GM12878 (cell line): ENCODE data around the gene PDZRN3. TPM values are rescaled to one million over a fixed set of nuclear protein-coding genes. Genes with fewer than 3 reads are reported as not detected.

ENCODE experiments used
- ATAC-seq: fragments of 200-7000 bp; cut with Tn5 transposase; 3 replicates; pipeline ENCODE4 v1.9.1; 2020; ENCODE audit warnings: mild to moderate bottlenecking, moderate library complexity
- BruUV-seq: library from RNA; stranded (reverse); fragments of 400-500 nt; replicated peaks from 2 replicates; lab custom pipeline; 2021; lab: Mats Ljungman, UMichigan
- CTCF ChIA-PET: fragments of 300-600 bp; sonication (Branson Sonifier 250); formaldehyde crosslinking; extraction: SDS; loops from one replicate; lab custom pipeline; 2021; ENCODE audit warnings: inconsistent platforms; lab: Yijun Ruan, JAX
- POLR2A ChIA-PET: fragments of 350-600 bp; formaldehyde crosslinking; extraction: SDS; loops from one replicate; lab custom pipeline; 2021; ENCODE audit warnings: inconsistent platforms; lab: Charles Lee
- RAD21 ChIA-PET: fragments of 300-600 bp; sonication (Branson Sonifier 250); formaldehyde crosslinking; loops from one replicate; lab custom pipeline; 2023; ENCODE audit warnings: antibody characterized with exemption; ENCODE audit not compliant: unreplicated experiment; lab: Charles Lee
- SMC1A ChIA-PET: fragments of 300-600 bp; sonication (Branson Sonifier 250); formaldehyde crosslinking; loops from one replicate; lab custom pipeline; 2023; ENCODE audit not compliant: unreplicated experiment, uncharacterized antibody; lab: Charles Lee
- DNase-seq: peaks from one replicate; pipeline ENCODE4 v3.0.0-alpha.2; 2011; ENCODE audit warnings: low read depth, low spot score
- FAIRE-seq: peaks from 3 replicates; lab custom pipeline; 2011; peaks lifted over from hg19 to GRCh38; lab: Jason Lieb, UNC
- H2AFZ ChIP-seq: 2 replicates; pipeline ENCODE4 v1.6.0; 2011; ENCODE audit warnings: low read depth, low read length, control low read depth; ENCODE audit not compliant: control insufficient read depth
- H3K27ac ChIP-seq: 2 replicates; pipeline ENCODE4 v1.5.1; 2011; ENCODE audit warnings: control low read depth; ENCODE audit not compliant: control insufficient read depth, insufficient read depth
- H3K27me3 ChIP-seq, 2 experiments: replicated peaks in 1 of 2; 2 replicates each; pipeline versions ENCODE4 v1.6.0 to v1.6.1; 2011; ENCODE audit warnings: low read length in 1 of 2; ENCODE audit not compliant: control insufficient read depth in 2 of 2, insufficient read depth in 2 of 2
- H3K36me3 ChIP-seq, 2 experiments: 2 replicates each; pipeline ENCODE4 v1.5.1; 2011; ENCODE audit warnings: low read length in 1 of 2; ENCODE audit not compliant: control insufficient read depth in 2 of 2, insufficient read depth in 2 of 2
- H3K4me1 ChIP-seq: 2 replicates; pipeline ENCODE4 v1.6.1; 2011; ENCODE audit warnings: mild to moderate bottlenecking, low read length, moderate library complexity, mixed read lengths; ENCODE audit not compliant: control insufficient read depth, insufficient read depth
- H3K4me2 ChIP-seq: 2 replicates; pipeline ENCODE4 v1.6.0; 2011; ENCODE audit warnings: control low read depth; ENCODE audit not compliant: control insufficient read depth, insufficient read depth
- H3K4me3 ChIP-seq: fragments of 200-600 bp; sonication (generic); 2 replicates; pipeline ENCODE4 v1.5.1; 2016
- H3K79me2 ChIP-seq: 2 replicates; pipeline ENCODE4 v1.6.0; 2011; ENCODE audit warnings: low read length; ENCODE audit not compliant: control insufficient read depth, insufficient read depth
- H3K9ac ChIP-seq: 2 replicates; pipeline ENCODE4 v1.8.0; 2011; ENCODE audit warnings: low read length, control low read depth, mixed read lengths; ENCODE audit not compliant: control insufficient read depth, insufficient read depth
- H3K9me3 ChIP-seq: replicated peaks from 3 replicates; pipeline ENCODE4 v1.5.1; 2011; ENCODE audit warnings: mild to moderate bottlenecking, low read length; ENCODE audit not compliant: control insufficient read depth, insufficient read depth
- H4K20me1 ChIP-seq: 2 replicates; pipeline ENCODE4 v1.6.0; 2011; ENCODE audit not compliant: control insufficient read depth, insufficient read depth
- ASH2L ChIP-seq: fragments of 300-600, 200-600 bp; sonication (generic); IDR thresholded peaks from 2 replicates; pipeline ENCODE4 v1.6.1; 2017; ENCODE audit warnings: low read depth, mild to moderate bottlenecking, borderline replicate concordance
- BACH1 ChIP-seq: fragments of 450-650 bp; IDR thresholded peaks from 2 replicates; pipeline ENCODE4 v1.6.1; 2017; ENCODE audit warnings: mild to moderate bottlenecking, borderline replicate concordance
- CEBPB ChIP-seq, 2 experiments: fragments of 150-350 bp in 1 of 2; IDR thresholded peaks; 2 replicates each; pipeline ENCODE4 v1.6.1; 2012 to 2014; ENCODE audit warnings: low read depth in 2 of 2, low read length in 2 of 2, borderline replicate concordance in 1 of 2, inconsistent platforms in 1 of 2
- MTA2 ChIP-seq: fragments of 450-650 bp; IDR thresholded peaks from 2 replicates; pipeline ENCODE4 v1.6.1; 2016; ENCODE audit warnings: low read depth, mild to moderate bottlenecking, moderate library complexity
- MXI1 ChIP-seq: fragments of 150-350 bp; IDR thresholded peaks from 2 replicates; pipeline ENCODE4 v1.6.1; 2011; ENCODE audit warnings: low read depth, mild to moderate bottlenecking, inconsistent platforms, low read length, improper control_type of control experiment
- NFIC ChIP-seq: IDR thresholded peaks from 2 replicates; pipeline ENCODE4 v1.6.1; 2012; ENCODE audit warnings: low read depth, mild to moderate bottlenecking, inconsistent platforms, low read length, moderate library complexity
- NRF1 ChIP-seq: conservative IDR thresholded peaks from 2 replicates; pipeline ENCODE4 v1.6.1; 2011; ENCODE audit warnings: mild to moderate bottlenecking, low read depth, low read length, improper control_type of control experiment
- PAX5 ChIP-seq: IDR thresholded peaks from 2 replicates; pipeline ENCODE4 v1.6.1; 2011; ENCODE audit warnings: low read depth, low read length, borderline replicate concordance
- RB1 ChIP-seq: fragments of 450-650 bp; formaldehyde crosslinking; IDR thresholded peaks from 2 replicates; pipeline ENCODE4 v1.6.1; 2017; ENCODE audit warnings: mild to moderate bottlenecking, borderline replicate concordance
- WGBS: methylation state at CpG from one replicate; pipeline ENCODE4 v1.1.6; 2016; ENCODE audit warnings: low lambda C conversion rate; ENCODE audit not compliant: insufficient replicate concordance, insufficient coverage; ENCODE audit errors: missing lambda C conversion rate; 5-methylcytosine and 5-hydroxymethylcytosine counted together
- in situ Hi-C: fragments of 300-500 bp; cut with MboI; formaldehyde crosslinking; loops from 9 replicates; pipeline ENCODE4 v1.14.3; 2018; ENCODE audit warnings: mixed read lengths
- intact Hi-C: fragments of 100-400 bp; cut with micrococcal nuclease; formaldehyde crosslinking; loops from one replicate; pipeline ENCODE4 v1.14.2; 2022; ENCODE audit not compliant: unreplicated experiment
- polyA plus RNA-seq, 11 experiments: library from polyadenylated mRNA; depleted of rRNA in 4 of 11; unstranded in 6 of 11; stranded (reverse) in 5 of 11; fragments of >200 nt; fragmentation: Nextera tagmentation in 4 of 11; fragmentation: Illumina TruSeq in 1 of 11; extraction: Ambion mirVana in 4 of 11; extraction: Trizol in 1 of 11; gene quantifications; 1 replicate in 1 of 11; 2 replicates in 10 of 11; pipeline versions ENCODE4 v1.2.1 to v1.2.3, GENCODE V29; 2011 to 2016; ENCODE audit warnings: inconsistent platforms in 2 of 11, missing spikeins in 2 of 11, low read depth in 1 of 11
- total RNA-seq, 4 experiments: library from RNA; depleted of rRNA in 3 of 4; stranded (reverse); fragments of >200 nt in 3 of 4; fragmentation: Illumina TruSeq in 1 of 4; extraction: Trizol in 1 of 4; gene quantifications; 2 replicates each; pipeline versions ENCODE4 v1.2.1 to v1.2.3, GENCODE V29; 2013 to 2021
- TF ChIP-seq, protein P1 (sequence below): IDR thresholded peaks from 2 replicates; pipeline ENCODE4 v1.6.1; 2012; ENCODE audit warnings: low read depth, low read length, improper control_type of control experiment
- TF ChIP-seq, protein P2 (sequence below): IDR thresholded peaks from 2 replicates; pipeline ENCODE4 v1.6.1; 2012; ENCODE audit warnings: low read length, inconsistent platforms
- TF ChIP-seq, protein P3 (sequence below): IDR thresholded peaks from 2 replicates; pipeline ENCODE4 v1.6.1; 2012; ENCODE audit warnings: low read depth, low read length, improper control_type of control experiment

PDZRN3 gene
- total and polyA plus RNA-seq, 10 of the 15 experiments (the other 5 are each of a cell fraction or from before 2014, with no cell fraction given), result 0.07 to 0.37 (median 0.12) TPM; not detected in 6

DNA sequence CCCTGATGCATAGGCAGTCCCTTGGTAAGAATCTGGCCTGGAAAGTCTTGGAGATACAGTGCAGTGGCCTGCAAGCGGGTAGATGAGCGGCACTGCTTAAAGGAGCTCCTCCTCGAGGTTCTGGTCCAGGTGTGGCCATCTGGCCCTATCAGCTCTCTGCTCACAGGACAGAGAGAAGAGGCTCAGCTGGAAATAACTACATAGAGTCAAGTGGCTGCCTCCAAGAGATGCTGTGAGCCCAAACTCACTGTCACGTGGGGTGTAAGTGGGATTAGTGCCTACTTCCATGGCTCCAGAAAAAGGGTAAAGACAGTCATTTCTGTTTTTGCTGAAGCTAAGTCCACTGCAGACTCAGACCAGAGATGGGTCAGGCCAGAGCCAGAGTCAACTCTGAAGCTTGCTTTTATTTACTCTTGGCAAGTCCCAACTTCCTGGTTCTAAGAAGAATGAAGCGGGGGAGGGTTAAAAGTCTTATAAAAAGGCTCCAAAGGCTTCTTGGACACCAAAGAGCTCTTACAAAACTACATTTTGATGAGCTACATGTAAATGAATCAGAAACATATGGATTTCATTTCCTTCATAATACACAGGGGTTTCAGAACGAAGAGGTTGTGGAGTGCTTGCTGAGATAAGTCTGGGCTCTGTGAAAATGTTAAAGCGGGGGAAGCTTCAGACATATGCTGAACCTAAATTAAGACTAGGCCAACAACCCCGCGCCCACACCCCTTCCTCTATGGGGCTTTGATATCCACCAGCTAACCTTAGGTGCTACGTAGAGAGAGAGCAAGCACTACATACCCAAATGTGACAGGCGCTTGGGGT, 77.1 kb downstream of the PDZRN3 start:
- no peak overlapping the region for H3K4me3 ChIP-seq
- RAD21 ChIA-PET, result interaction anchor here (0.7 kb wide), 1 partner anchor 40 kb away, joined by 3 read pairs; no protein-coding TSS in a partner anchor
- no peak overlapping the region for H3K9ac ChIP-seq
- ATAC-seq (no peak), DNase-seq (no peak)
- H3K36me3 ChIP-seq, result no peaks in the 10 kb centered on the region
- H3K4me2 ChIP-seq, result no peak overlapping the region
- H3K27ac ChIP-seq, result no peak overlapping the region
- BruUV-seq, result no TSS peak
- H3K9me3 ChIP-seq, result no peaks in the 10 kb centered on the region
- in situ Hi-C loops, result no loop called here
- intact Hi-C loops, result no loop called here
- H2AFZ ChIP-seq, result no peak overlapping the region
- no peaks in the 10 kb centered on the region for H3K79me2 ChIP-seq
- no peaks in the 10 kb centered on the region for H3K27me3 ChIP-seq
- no peak for TF ChIP-seq CEBPB (IDR thresholded peaks at IDR 0.05; ENCODE audit: borderline replicate concordance in 1 of 2, low read depth in 2 of 2, low read length in 2 of 2)
- TF ChIP-seq NRF1, result no peak
- no peak for TF ChIP-seq PAX5
- TF ChIP-seq, all 136 proteins: peak for 0
- CTCF ChIA-PET, result no interaction called here
- POLR2A ChIA-PET, result no interaction called here
- SMC1A ChIA-PET, result interaction anchor here (0.8 kb wide), 1 partner anchor 15 kb away, joined by 3 read pairs; no protein-coding TSS in a partner anchor
- no peaks in the 10 kb centered on the region for H3K4me1 ChIP-seq
- FAIRE-seq, result no peak
- WGBS, result 31% methylated on average over 11 of the region's 11 CpGs
- no peaks in the 10 kb centered on the region for H4K20me1 ChIP-seq

DNA sequence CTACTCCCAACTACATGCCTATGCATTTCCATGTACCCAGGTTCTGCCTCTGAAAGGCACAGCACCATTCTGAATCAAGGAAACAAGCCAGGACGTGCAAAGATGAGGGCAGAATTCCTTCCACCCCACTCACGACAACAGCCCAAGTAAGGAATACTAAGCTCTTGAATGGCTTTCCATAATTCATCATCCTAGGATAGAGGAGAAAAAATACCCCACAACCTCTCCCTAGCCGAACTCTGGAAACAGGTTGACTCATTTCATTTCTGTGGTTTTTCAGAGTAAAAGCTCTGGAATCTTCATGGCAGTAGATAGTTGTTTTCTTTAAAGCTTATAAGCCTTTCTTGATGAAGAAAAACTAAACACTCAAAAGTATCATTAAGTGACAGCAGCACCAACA, 77.8 kb downstream of the PDZRN3 start:
- Histone ChIP-seq H3K4me2 (no peak overlapping the region), H3K4me3 (no peak overlapping the region), H3K9ac (no peak overlapping the region), H3K79me2 (no peaks in the 10 kb centered on the region), H3K9me3 (no peaks in the 10 kb centered on the region), H4K20me1 (no peaks in the 10 kb centered on the region), H3K27ac (no peak overlapping the region), H3K4me1 (no peaks in the 10 kb centered on the region), H2AFZ (no peak overlapping the region), H3K36me3 (no peaks in the 10 kb centered on the region), H3K27me3 (no peaks in the 10 kb centered on the region)
- ChIA-PET SMC1A (interaction anchor here (0.8 to 1.4 kb wide), 2 partner anchors 8 to 15 kb away, joined by 3 read pairs; no protein-coding TSS in a partner anchor), POLR2A (no interaction called here), RAD21 (interaction anchor here (0.7 kb wide), 1 partner anchor 39 kb away, joined by 3 read pairs; no protein-coding TSS in a partner anchor), CTCF (no interaction called here)
- BruUV-seq, result no TSS peak
- WGBS, result 21% methylated on average over 3 of the region's 3 CpGs
- ATAC-seq, result no peak
- no peak for DNase-seq
- FAIRE-seq, result no peak
- intact Hi-C loops, result no loop called here
- in situ Hi-C loops, result no loop called here
- TF ChIP-seq, protein P1, sequence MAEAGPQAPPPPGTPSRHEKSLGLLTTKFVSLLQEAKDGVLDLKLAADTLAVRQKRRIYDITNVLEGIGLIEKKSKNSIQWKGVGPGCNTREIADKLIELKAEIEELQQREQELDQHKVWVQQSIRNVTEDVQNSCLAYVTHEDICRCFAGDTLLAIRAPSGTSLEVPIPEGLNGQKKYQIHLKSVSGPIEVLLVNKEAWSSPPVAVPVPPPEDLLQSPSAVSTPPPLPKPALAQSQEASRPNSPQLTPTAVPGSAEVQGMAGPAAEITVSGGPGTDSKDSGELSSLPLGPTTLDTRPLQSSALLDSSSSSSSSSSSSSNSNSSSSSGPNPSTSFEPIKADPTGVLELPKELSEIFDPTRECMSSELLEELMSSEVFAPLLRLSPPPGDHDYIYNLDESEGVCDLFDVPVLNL, result no peak
- TF ChIP-seq RB1 (no peak), MTA2 (no peak), MXI1 (no peak), ASH2L (no peak), NFIC (no peak), BACH1 (no peak)
- TF ChIP-seq, protein P2, sequence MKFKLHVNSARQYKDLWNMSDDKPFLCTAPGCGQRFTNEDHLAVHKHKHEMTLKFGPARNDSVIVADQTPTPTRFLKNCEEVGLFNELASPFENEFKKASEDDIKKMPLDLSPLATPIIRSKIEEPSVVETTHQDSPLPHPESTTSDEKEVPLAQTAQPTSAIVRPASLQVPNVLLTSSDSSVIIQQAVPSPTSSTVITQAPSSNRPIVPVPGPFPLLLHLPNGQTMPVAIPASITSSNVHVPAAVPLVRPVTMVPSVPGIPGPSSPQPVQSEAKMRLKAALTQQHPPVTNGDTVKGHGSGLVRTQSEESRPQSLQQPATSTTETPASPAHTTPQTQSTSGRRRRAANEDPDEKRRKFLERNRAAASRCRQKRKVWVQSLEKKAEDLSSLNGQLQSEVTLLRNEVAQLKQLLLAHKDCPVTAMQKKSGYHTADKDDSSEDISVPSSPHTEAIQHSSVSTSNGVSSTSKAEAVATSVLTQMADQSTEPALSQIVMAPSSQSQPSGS, result no peak
- TF ChIP-seq, protein P3, sequence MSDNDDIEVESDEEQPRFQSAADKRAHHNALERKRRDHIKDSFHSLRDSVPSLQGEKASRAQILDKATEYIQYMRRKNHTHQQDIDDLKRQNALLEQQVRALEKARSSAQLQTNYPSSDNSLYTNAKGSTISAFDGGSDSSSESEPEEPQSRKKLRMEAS, result no peak
